ENCODE measurements around the gene TMEM270.
"Not testable (repeated sequence)": the region's sequence is repeated elsewhere in the genome, so short reads cannot be mapped to it uniquely, and the experiment has no call there.

Gene TMEM270

GRCh38 chr7:73860859-73861258 is at the start of gene TMEM270:
Gene TMEM270, plus strand, starts transcription at chr7:73861159. Its CDS starts 36 bp downstream, at chr7:73861195.
- TF ChIP-seq TARDBP (IDR thresholded peaks at IDR 0.05) (no peak), FOXK2 (IDR thresholded peaks at IDR 0.05) (no peak), ELF4 (IDR thresholded peaks at IDR 0.05) (no peak), BHLHE40 (IDR thresholded peaks at IDR 0.05; ENCODE audit: borderline replicate concordance) (no peak), PKNOX1 (IDR thresholded peaks at IDR 0.05) (no peak), ARNT (IDR thresholded peaks at IDR 0.05) (no peak), HDGF (IDR thresholded peaks at IDR 0.05; ENCODE audit: borderline replicate concordance) (no peak), FOXA1 (IDR thresholded peaks at IDR 0.05) (no peak), LEF1 (IDR thresholded peaks at IDR 0.05; ENCODE audit: borderline replicate concordance) (no peak), L3MBTL2 (conservative IDR thresholded peaks at IDR 0.05) (no peak), ZNF384 (IDR thresholded peaks at IDR 0.05) (no peak), NFRKB (IDR thresholded peaks at IDR 0.05) (no peak), FOXM1 (IDR thresholded peaks at IDR 0.05; ENCODE audit: borderline replicate concordance) (no peak), SUZ12 (IDR thresholded peaks at IDR 0.05) (no peak), CTBP1 (IDR thresholded peaks at IDR 0.05; ENCODE audit: borderline replicate concordance) (no peak)
- no peak for DNase-seq (ENCODE audit: extremely low spot score)
- ChIA-PET CTCF (no interaction called here), POLR2A (no interaction called here)

DNA sequence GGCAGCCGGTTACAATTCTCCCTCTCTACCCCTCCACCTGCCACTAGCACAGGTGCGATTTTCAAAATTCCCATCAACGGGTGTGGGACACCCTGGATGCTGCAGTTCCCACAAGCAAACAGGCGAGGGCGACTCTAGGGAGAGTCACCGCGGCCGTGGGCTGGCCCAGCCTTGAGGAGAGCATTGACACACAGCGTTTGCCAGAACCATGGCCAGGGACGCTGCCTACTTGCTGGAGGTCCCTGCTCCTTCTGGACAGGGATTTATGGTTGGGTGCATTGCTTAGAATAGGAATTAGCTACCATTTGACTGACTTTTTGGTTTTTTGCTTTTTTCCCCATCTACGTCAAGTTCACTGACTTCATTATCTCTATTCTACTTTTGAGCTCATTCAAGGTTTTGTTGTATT is 49.2 kb upstream of the TMEM270 start:
- ChIA-PET CTCF (interaction anchor here (0.6 to 1.7 kb wide), 8 partner anchors 11 to 874 kb away, joined by 3 to 10 read pairs (median 4); partner anchors contain the start of gene METTL27), POLR2A (interaction anchor here (1.0 to 1.1 kb wide), 2 partner anchors 39 to 74 kb away, joined by 3 read pairs; partner anchors contain the start of gene ABHD11)
- DNase-seq (ENCODE audit: extremely low spot score): peak; percentile 82
- no peak for TF ChIP-seq LEF1 (IDR thresholded peaks at IDR 0.05; ENCODE audit: borderline replicate concordance)
- peak; percentile 52; the same call in 1 of the 2 replicates for TF ChIP-seq FOXM1 (IDR thresholded peaks at IDR 0.05; ENCODE audit: borderline replicate concordance)

GRCh38 chr7:73812996-73813395 is 48.0 kb upstream of the TMEM270 start:
- no peak for TF ChIP-seq HDGF (IDR thresholded peaks at IDR 0.05; ENCODE audit: borderline replicate concordance)
- TF ChIP-seq L3MBTL2 (conservative IDR thresholded peaks at IDR 0.05): no peak
- TF ChIP-seq PKNOX1 (IDR thresholded peaks at IDR 0.05): no peak
- no peak for TF ChIP-seq TARDBP (IDR thresholded peaks at IDR 0.05)
- TF ChIP-seq ZNF384 (IDR thresholded peaks at IDR 0.05): no peak
- TF ChIP-seq BHLHE40 (IDR thresholded peaks at IDR 0.05; ENCODE audit: borderline replicate concordance): no peak
- TF ChIP-seq SUZ12 (IDR thresholded peaks at IDR 0.05): no peak
- TF ChIP-seq SP1 (IDR thresholded peaks at IDR 0.05): no peak
- TF ChIP-seq LEF1 (IDR thresholded peaks at IDR 0.05; ENCODE audit: borderline replicate concordance): no peak
- TF ChIP-seq NFRKB (IDR thresholded peaks at IDR 0.05): no peak
- no peak for TF ChIP-seq FOXK2 (IDR thresholded peaks at IDR 0.05)
- no peak for TF ChIP-seq CTBP1 (IDR thresholded peaks at IDR 0.05; ENCODE audit: borderline replicate concordance)
- TF ChIP-seq FOXA1 (IDR thresholded peaks at IDR 0.05): no peak
- TF ChIP-seq FOXM1 (IDR thresholded peaks at IDR 0.05; ENCODE audit: borderline replicate concordance): no peak
- TF ChIP-seq ELF4 (IDR thresholded peaks at IDR 0.05): no peak
- no peak for TF ChIP-seq ARNT (IDR thresholded peaks at IDR 0.05)
- ChIA-PET POLR2A (no interaction called here), CTCF (interaction anchor here (1.5 kb wide), 1 partner anchor 42 kb away, joined by 10 read pairs; no protein-coding TSS in a partner anchor)
- no peak for DNase-seq (ENCODE audit: extremely low spot score)

- ChIA-PET CTCF (no interaction called here), POLR2A (no interaction called here)
- TF ChIP-seq LEF1 (IDR thresholded peaks at IDR 0.05; ENCODE audit: borderline replicate concordance): no peak
- no peak for TF ChIP-seq ARNT (IDR thresholded peaks at IDR 0.05)
- no peak for TF ChIP-seq FOXK2 (IDR thresholded peaks at IDR 0.05)
- TF ChIP-seq FOXM1 (IDR thresholded peaks at IDR 0.05; ENCODE audit: borderline replicate concordance): no peak
- TF ChIP-seq BHLHE40 (IDR thresholded peaks at IDR 0.05; ENCODE audit: borderline replicate concordance): no peak
- TF ChIP-seq PKNOX1 (IDR thresholded peaks at IDR 0.05): no peak
- no peak for TF ChIP-seq CTBP1 (IDR thresholded peaks at IDR 0.05; ENCODE audit: borderline replicate concordance)
- TF ChIP-seq SUZ12 (IDR thresholded peaks at IDR 0.05): no peak
- TF ChIP-seq NFRKB (IDR thresholded peaks at IDR 0.05): no peak
- TF ChIP-seq HDGF (IDR thresholded peaks at IDR 0.05; ENCODE audit: borderline replicate concordance): no peak
- no peak for TF ChIP-seq TARDBP (IDR thresholded peaks at IDR 0.05)
- TF ChIP-seq L3MBTL2 (conservative IDR thresholded peaks at IDR 0.05): no peak
- TF ChIP-seq ZNF384 (IDR thresholded peaks at IDR 0.05): no peak
- TF ChIP-seq FOXA1 (IDR thresholded peaks at IDR 0.05): no peak
- no peak for TF ChIP-seq ELF4 (IDR thresholded peaks at IDR 0.05)
- no peak for TF ChIP-seq SP1 (IDR thresholded peaks at IDR 0.05)
- no peak for DNase-seq (ENCODE audit: extremely low spot score)
Observed at GRCh38 chr7:73815436-73815835, 45.5 kb upstream of the TMEM270 start.

- TF ChIP-seq ZNF384 (IDR thresholded peaks at IDR 0.05) (no peak), FOXA1 (IDR thresholded peaks at IDR 0.05) (no peak), TARDBP (IDR thresholded peaks at IDR 0.05) (no peak), SUZ12 (IDR thresholded peaks at IDR 0.05) (no peak), L3MBTL2 (conservative IDR thresholded peaks at IDR 0.05) (no peak), HDGF (IDR thresholded peaks at IDR 0.05; ENCODE audit: borderline replicate concordance) (no peak), FOXM1 (IDR thresholded peaks at IDR 0.05; ENCODE audit: borderline replicate concordance) (no peak), ARNT (IDR thresholded peaks at IDR 0.05) (no peak), CTBP1 (IDR thresholded peaks at IDR 0.05; ENCODE audit: borderline replicate concordance) (no peak)
- ChIA-PET CTCF (no interaction called here), POLR2A (no interaction called here)
- DNase-seq (ENCODE audit: extremely low spot score): no peak
Observed at GRCh38 chr7:73817121-73817520, 43.8 kb upstream of the TMEM270 start.

DNA sequence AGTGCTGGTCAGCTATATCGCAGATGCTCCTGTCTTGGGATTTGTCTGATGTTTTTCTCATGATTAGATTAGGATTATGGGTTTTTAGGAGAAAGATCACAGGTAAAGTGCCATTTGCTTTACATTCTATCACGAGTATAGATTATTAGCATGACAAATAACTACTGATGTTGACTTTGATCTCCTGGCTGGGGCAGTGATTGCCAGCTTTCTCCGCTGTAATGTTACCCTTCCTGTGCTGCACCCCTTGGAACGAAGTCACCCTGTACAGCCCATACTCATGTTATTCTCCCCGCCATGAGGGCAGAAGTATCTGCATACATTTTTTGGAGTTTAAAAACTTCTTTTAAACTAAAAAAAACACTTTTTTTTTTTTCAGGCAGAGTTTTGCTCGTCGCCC is 40.9 kb upstream of the TMEM270 start:
- ChIA-PET POLR2A (no interaction called here), CTCF (no interaction called here)
- TF ChIP-seq FOXK2 (IDR thresholded peaks at IDR 0.05) (no peak), LEF1 (IDR thresholded peaks at IDR 0.05; ENCODE audit: borderline replicate concordance) (no peak), ELF4 (IDR thresholded peaks at IDR 0.05) (no peak), L3MBTL2 (conservative IDR thresholded peaks at IDR 0.05) (no peak), HDGF (IDR thresholded peaks at IDR 0.05; ENCODE audit: borderline replicate concordance) (no peak), FOXM1 (IDR thresholded peaks at IDR 0.05; ENCODE audit: borderline replicate concordance) (no peak), PKNOX1 (IDR thresholded peaks at IDR 0.05) (no peak), SUZ12 (IDR thresholded peaks at IDR 0.05) (no peak), CTBP1 (IDR thresholded peaks at IDR 0.05; ENCODE audit: borderline replicate concordance) (no peak), FOXA1 (IDR thresholded peaks at IDR 0.05) (no peak), SP1 (IDR thresholded peaks at IDR 0.05) (no peak), BHLHE40 (IDR thresholded peaks at IDR 0.05; ENCODE audit: borderline replicate concordance) (no peak), ZNF384 (IDR thresholded peaks at IDR 0.05) (no peak), ARNT (IDR thresholded peaks at IDR 0.05) (no peak), TARDBP (IDR thresholded peaks at IDR 0.05) (no peak), NFRKB (IDR thresholded peaks at IDR 0.05) (no peak)
- no peak for DNase-seq (ENCODE audit: extremely low spot score)

DNA sequence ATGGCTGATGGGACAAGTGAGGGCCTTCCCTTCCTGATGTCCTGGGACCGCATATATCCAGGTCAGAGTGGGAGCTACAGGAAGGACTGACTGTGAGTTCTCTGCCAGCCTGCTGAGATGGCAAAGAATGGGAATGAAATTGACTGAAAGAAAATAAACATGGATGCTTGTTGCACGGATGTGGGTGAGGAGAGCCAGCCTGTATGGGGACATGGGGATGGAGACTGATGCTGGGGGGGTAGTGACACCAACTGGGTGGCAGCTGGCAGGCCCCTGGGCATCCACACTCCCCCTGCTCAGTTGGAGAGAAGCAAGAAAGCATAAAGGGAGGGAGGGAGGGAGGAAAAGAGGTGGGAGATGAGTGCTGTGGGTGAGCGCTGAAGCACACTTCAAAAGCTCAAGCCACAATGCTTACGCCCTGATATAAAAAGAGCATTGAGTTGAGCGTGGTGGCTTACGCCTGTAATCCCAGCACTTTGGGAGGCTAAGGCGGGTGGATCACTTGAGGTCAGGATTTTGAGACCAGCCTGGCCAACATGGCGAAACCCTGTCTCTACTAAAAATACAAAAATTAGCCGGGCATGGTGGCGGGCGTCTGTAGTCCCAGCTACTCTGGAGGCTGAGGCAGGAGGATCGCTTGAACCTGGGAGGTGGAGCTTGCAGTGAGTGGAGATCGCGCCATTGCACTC is 39.2 kb upstream of the TMEM270 start:
- CTCF ChIA-PET, POLR2A ChIA-PET: not testable (repeated sequence)
- peak; percentile 1 for DNase-seq (ENCODE audit: extremely low spot score)

Measured in HEK293T (cell line).